Body of pancreas (tissue), 4 donors: ENCODE results near the gene DMAC2.

Source experiments
- POLR2A ChIP-seq, 3 donors: fragments of 450-650 bp; IDR thresholded peaks; one replicate each; pipeline ENCODE4 v1.6.1; 2016; ENCODE audit warnings: antibody characterized with exemption in 3 of 3, mild to moderate bottlenecking in 2 of 3
- TF ChIP-seq, protein P1 (sequence below), 7 experiments: fragments of 450-650 bp in 4 of 7; fragments of 200-600 bp in 3 of 7; sonication (generic) in 3 of 7; IDR thresholded peaks; one replicate each; pipeline ENCODE4 v1.5.1; 2016 to 2019; ENCODE audit warnings: antibody characterized with exemption in 7 of 7

DNA sequence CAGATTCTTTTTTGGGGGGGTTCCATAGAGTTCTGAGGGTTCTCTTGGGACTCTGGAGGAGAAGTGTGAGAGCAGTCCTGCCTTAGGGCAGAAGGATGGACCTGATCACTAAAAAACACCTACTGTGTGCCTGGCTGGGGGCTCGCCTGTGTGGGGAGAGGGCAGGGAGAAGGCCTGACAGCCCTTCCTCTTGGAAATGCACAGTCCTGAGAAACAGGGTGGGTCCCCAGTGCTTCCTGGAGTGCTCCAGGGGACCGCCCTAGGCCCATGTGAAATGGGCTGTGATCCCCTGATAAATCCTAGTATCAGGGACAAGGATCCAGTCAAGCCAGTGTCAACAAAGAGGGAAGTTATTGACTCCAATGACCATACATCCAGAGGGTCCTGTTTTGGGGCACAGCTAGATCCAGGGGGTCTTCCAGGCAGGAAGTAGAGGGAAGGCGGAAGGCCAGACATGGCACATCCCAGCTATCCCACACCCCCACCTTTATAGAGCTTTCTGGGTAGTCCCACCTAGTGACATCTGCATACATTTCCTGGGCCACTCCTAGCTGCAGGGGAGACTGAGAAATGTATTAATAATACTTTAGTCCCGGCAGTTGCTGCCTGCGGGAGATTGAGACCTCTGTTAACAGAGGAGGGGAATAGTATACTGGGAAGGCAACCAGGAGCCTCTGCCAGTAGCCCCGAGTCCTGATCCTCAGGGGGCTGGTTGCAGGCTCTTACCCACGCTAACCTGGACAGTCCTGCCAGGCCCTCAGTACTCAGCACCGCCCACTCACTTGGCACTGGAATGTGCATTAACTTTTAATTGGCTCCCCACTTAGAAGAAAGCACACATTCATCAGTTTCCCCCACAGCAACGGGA is 28.4 kb downstream of the DMAC2 start:
- TF ChIP-seq, protein P1, sequence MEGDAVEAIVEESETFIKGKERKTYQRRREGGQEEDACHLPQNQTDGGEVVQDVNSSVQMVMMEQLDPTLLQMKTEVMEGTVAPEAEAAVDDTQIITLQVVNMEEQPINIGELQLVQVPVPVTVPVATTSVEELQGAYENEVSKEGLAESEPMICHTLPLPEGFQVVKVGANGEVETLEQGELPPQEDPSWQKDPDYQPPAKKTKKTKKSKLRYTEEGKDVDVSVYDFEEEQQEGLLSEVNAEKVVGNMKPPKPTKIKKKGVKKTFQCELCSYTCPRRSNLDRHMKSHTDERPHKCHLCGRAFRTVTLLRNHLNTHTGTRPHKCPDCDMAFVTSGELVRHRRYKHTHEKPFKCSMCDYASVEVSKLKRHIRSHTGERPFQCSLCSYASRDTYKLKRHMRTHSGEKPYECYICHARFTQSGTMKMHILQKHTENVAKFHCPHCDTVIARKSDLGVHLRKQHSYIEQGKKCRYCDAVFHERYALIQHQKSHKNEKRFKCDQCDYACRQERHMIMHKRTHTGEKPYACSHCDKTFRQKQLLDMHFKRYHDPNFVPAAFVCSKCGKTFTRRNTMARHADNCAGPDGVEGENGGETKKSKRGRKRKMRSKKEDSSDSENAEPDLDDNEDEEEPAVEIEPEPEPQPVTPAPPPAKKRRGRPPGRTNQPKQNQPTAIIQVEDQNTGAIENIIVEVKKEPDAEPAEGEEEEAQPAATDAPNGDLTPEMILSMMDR (IDR thresholded peaks at IDR 0.05) = no peak
- TF ChIP-seq POLR2A (IDR thresholded peaks at IDR 0.05) = no peak
